LHCN-M2 (cell line): ENCODE data around the gene SF3B3. TPM values are rescaled to one million over a fixed set of nuclear protein-coding genes. Genes with fewer than 3 reads are reported as not detected.

Experiments
- DNase-seq: peaks from one replicate; pipeline ENCODE4 v3.0.0-alpha.2; 2012; ENCODE audit warnings: low read depth
- total RNA-seq: library from RNA; depleted of rRNA; stranded (reverse); fragments of >200 nt; gene quantifications from 2 replicates; pipeline ENCODE4 v1.2.3, GENCODE V29; 2014

Gene SF3B3
- total RNA-seq, 1 experiment from 2014 or later = 194 TPM

DNA sequence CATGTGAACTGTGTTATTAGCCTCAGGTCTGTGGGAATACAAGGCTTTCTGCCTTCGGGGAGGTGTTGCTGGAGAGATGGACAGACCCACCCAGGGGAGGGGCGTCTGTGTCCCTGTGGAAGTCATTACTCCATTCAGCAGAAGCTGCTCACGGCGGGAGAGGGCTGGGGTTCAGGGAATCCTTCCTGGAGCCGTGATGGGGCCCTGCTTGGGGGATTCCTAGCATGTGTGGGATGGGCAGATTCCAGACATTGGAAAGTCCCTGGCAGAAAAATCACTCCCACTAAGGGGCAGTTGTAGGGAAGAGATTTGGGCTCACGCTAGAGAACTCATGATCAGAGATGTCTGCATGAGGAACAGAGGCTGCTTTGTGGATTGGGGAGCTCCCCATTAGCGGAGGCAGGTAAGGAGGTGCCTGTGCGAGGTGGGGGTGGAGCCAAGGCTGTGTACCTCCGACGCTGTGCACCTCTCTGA is 66.4 kb downstream of the SF3B3 start:
- DNase-seq = no peak

DNA sequence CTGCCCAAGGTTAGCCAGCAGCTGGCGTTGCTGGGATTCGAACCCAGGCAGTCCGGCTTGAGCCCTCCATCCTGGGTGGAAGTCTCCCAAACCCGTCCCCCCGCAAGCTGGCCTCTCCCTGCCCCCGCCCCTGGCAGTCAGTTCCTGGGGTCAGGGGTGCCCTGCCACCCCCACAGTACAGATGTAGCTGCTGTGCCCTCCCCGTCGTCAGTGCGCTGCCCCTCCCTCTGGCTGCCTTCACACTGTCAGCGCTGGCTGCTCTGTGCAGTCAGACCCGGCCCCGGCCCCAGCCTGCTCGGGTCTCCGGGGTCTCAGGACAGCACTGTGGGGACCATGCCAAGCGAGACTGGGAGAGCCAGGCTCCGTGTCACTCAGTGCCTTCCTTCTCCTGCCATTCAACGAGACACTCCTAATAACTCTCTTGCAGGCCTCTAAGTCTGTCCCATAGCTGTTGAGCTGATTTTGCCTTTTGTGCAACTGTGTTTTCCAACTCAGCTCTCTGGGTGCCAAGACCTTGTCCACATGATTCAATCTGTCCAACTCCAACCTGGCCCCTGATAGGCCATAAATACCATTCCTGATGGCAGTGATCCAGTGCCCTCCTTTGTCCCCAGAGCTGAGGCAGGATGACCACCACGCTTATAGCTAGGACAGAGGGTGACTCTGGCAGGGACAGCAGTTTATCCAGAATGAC is 67.3 kb downstream of the SF3B3 start:
- DNase-seq = no peak

DNA sequence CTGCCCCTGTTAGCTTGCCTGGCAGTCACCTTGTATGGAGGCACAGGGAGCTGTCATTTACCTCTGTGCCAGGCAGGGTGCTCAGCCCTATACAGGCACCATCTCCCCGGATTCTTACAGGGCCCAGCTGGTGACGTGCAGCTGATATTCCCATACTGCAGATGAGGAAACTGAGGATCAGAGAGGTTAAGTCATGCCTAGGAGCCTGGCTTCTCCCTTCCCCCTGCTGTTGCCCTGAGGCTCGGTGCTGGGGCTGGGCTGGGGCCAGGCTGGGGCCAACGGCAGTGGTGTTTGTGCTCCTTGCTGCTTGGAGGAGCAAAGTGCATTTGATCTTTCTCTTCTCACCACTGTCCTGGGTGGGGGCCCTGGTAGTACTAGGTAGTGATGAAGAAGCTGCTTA is 68.0 kb downstream of the SF3B3 start:
- no peak for DNase-seq

DNA sequence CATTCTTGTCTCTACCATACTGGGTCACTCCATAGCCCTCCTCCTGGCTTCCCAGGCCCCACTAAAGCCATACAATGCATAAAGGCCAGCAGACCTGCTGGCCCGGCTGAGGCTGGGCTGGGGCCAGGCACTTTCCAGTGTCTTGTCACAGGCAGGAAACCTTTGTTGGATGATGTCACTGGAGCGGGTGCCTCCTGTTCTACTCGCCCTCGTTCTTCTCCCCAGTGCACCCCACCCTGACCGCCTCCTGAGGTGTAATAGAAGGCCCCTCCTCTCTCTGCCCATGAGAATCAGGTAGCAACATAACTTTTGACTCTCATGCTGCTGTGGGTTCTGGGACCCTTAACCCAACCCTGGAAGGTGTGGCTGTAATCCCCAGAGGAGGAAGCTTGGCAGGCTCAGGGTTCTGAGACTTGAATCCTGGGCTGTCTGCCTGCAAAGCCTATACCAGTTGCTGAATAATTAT is 68.5 kb downstream of the SF3B3 start:
- no peak for DNase-seq

DNA sequence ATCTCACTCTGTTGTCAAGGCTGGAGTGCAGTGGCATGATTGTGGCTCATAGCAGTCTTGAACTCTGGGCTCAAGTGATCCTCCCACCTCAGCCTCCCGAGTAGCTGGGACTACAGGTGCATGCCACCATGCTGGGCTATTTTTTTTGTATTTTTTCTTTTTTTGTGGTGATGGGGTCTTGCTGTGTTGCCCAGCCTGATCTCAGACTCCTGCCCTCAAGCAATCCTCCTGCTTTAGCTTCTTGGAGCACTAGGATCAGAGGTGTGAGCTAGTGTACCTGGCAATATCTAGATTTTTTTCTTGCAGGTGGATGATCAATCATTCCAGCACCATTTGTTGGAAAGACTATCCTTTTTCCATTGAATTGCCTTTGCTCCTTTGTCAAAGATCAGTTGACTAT is 69.9 kb downstream of the SF3B3 start:
- DNase-seq = no peak

DNA sequence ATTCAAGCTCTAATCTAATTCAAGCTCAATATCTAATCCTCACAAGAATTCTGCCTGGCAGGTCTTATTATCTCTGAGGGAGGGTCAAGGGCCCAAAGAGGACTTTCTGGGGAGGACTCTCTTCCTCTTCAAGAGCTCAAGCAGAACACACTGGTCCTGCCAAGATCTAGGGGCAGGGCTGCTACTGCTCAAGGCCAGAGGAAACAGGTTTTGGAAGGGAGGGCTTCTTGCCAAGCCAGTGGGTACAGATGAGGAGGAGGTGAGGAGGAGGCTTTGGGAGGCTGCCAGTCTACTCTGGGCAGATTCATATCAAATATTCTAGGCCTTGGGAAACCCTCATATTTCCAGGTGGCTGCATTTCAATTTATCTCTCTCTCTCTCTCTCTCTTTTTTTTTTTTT is 71.0 kb downstream of the SF3B3 start:
- DNase-seq = no peak

DNA sequence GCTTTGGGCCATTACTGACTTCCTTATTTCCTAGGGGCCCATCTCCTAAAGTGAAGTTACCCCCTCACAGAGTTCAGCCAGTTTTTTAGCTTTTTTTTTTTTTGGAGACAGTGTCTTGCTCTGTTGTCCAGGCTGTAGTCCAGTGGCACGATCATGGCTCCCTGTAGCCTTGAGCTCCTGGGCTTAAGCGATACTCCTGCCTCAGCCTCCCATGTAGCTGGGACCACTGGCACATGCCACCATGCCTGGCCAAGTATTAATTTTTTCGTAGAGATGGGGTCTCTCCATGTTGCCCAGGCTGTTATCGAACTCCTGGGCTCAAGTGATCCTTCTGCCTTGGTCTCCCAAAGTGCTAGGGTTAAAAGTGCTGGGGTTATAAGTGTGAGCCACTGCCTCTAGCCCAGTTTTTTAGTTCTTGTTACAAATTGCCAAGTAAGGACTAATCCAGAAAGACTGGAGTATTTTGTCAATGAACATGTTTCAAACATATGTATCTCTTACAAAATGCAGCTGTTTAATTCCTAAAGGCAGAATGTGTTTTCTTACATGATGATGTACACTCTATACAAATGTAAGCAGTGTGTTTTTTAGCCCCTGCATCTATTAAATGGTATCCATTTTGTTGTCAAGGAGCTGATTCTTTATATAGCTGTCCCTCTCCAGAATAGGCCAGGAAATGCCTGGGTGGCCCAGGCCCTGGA is 73.7 kb downstream of the SF3B3 start:
- DNase-seq = no peak

DNA sequence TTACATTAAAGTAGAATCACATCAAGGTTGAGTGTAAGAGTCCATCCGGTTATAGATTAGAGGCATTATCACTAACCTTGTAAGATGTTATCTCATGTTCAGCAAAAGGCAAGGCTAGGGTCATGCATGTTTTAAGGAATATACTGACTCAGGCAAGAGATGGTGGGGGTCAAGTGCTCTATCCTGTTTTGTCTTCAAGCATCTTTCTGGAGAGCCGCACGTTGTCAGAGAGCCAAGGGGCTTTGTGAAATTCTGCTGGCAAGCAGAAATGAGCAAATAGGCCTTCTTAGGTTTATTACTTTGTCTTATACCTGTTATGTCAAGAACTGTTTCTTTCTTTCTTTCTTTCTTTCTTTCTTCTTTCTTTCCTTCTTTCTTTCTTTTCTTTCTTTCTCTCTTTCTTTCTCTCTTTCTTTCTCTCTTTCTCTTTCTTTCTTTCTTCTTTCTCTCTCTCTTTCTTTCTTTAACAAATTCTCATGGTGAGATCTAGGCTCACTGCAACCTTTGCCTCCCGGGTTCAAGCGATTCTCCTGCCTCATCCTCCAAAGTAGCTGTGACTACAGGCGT is 75.4 kb downstream of the SF3B3 start:
- DNase-seq = no peak

DNA sequence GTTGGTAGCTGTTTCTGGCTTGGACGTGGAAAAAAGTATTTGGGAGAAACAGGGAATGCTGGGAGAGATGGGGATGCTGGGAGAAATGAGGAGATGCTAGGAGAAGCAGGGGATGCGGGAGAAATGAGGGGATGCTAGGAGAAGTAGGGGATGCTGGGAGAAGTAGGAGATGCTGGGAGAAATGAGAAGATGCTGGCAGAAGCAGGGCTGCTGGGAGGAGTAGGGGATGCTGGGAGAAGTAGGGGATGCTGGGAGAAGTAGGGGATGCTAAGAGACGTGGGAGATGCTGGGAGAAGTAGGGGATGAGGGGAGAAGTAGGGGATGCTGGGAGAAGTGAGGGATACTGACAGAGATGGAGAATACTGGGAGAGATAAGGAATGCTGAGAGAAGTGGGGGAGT is 77.1 kb downstream of the SF3B3 start:
- no peak for DNase-seq

DNA sequence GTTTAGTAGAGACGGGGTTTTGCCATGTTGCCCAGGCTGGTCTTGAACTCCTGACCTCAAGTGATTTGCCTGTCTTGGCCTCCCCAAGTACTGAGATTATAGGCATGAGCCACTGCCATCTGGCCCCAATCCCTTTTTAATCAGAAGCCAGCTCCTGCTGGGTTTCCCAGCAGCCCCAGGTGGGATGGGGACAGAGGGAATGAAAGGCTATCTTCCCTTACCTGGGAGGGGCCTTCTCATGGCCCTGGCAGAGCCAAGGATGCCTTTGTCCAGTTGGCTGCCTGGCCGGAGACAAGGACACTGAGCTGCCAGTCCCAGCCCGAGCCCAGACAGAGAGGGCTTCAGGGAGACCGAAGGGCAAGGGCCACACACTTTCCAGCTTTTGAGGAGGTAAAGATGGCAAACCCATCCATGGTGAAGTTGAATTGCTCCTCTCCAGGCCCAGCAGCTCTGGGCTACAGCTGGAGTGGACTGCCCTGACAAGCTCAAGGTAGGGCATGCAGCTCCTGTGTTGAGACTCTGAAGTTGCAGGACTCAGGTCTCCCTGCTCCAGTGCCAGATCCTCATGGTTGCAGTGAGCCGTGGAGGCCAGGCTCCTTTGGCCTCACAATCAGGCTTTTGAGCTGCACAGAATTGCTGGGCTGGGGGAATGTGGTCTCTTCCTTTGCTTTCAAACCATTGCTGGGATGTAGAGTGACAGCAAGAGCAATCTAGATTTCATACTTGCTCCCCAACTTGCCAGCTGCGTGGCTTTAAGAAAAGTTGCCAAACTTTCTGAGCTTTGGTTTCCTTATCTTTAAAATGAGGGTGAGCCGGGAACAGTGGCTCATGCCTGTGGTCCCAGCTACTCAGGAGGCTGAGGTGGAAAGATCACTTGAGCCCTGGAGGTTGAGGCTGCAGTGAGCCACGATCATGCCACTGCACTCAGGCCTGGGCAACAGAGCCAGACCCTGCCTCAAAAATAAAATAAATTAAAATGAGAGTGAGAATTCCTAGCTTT is 78.3 kb downstream of the SF3B3 start:
- DNase-seq = no peak

DNA sequence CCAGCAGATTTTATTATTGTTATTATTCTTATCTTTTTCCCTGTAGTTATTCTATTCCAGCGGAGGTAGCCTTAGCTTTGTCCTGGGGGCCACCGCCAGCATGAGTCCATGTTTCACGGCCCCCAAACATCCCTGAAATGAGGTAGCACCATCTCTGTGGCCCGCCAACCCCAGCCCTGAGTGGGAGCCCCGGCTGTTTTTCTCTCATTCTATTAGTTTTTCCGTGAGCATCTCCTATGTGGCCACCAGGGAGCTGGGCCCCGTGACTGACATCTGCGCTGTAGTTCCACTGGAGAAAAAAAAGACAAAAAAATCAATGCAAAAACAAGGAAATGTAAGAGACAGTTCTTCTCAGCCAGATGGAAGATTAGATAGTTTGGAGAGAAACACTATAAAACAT is 79.2 kb downstream of the SF3B3 start:
- no peak for DNase-seq

DNA sequence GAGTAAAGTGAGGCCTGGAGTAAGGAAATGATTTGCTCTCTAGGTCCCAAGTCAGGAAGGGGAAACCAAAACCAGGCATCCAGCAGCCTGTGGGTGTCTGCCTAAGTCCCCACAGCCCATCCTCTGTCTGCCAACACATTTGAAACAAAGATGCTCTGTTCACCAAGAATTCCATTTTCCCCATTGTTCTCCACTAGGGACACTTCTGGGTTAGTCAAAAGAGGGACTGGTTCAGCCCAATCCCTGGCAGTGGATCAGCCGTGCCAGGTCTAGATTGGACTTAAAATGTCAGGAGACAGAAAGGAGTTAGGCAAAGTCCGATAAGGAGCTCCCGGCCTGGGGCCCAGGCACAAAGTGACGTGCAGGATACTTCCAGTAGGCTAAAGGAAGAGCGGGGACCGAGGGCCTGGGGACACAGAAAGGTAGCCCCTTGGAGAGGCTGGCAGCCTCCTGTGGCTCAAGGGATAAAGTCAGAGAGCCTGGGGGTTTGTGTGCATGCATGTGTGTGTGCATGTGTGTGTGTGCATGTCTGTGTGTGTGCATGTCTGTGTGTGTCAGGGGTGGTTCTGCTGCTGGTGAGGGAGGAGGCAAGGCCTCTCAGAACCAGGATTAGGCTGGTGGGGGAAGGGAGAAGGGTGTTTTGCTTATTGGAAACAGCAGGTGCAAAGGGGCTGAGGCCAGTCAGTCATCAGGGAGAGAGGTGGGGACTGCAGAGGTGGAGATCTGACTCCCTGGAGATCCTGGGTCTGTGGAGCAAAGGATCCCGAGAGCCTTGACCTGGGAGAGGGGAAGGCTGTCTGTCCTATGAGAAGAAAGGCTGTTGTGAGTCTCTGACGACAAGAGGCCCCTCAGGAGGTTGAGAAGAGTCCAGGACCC is 81.0 kb downstream of the SF3B3 start:
- DNase-seq = no peak

DNA sequence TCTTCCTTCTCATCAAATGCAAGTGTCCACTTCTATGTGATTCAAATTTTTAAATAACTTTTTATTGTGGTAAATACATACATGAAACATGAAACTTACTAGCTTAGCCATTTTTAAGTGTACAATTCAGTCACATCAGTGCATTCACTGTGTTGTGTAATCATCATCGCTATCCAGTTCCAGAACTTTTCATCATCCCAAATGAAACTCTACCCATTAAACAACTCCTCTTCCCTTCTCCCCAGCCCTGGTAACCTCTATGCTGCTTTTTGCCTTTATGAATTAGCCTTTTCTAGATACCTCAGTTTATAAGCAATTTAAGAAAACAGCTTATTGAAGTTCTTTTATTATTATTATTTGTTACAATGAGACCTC is 81.7 kb downstream of the SF3B3 start:
- no peak for DNase-seq

DNA sequence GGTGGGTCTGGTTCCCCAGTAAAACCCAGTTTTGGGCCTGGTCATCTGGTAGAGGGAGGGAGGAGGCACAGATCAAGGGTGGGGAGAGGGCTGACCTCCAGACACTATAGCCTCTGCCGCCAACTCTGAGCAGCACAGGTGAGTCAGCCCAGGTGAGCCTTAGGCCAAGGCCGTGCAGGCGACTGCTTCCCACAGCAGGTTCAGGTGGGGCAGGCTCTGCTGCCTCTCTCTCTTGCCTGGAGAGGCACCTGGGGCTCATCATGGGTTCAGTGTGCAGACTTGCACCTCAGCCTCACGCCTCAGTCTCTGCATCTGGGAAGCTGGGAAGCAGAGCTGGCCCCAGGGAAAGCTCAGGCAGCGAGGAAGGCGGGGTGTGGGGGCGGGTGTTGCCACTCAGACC is 84.9 kb downstream of the SF3B3 start:
- no peak for DNase-seq

DNA sequence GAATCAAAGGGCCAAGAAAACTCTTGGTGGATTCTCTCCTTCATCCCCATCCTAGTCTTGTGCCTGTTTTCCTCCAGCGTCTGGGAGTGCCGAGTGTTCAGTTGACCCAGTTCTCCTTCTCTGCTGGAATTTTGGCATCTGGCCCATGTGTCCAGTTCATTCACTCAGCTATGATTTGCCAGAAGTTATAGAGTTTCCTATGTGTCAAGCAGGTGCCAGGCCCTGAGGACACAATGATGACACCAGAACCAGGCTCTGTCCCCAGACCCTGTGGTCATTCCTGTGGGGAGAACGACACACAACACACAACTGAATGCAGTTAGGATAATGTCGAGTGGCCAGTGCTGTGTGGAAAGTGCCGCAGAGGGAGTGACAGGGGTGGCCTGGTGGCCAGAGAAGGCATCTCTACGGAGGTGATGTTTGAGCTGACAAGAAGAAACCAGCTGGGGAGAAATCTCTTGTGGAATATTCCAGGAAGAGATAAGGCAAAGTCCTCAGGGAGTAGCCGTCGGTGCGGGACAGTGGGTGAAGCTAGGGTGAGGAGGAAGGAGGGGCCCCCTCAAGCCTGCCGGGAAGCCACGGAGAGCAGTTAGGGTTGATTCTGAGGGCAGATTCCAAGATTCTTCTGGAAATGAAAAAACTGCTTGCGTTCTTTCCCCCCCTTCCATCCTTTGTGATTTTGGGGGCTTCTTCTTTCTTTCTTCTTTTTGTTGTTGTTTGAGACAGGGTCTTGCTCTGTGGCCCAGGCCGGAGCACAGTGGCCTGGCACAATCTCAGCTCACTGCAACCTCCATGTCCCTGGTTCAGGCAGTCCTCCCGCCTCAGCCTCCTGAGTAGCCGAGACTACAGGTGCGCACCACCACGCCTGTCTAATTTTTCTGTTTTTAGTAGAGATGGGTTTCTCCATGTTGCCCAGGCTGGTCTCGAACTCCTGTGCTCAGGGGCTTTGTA is 86.9 kb downstream of the SF3B3 start:
- no peak for DNase-seq

DNA sequence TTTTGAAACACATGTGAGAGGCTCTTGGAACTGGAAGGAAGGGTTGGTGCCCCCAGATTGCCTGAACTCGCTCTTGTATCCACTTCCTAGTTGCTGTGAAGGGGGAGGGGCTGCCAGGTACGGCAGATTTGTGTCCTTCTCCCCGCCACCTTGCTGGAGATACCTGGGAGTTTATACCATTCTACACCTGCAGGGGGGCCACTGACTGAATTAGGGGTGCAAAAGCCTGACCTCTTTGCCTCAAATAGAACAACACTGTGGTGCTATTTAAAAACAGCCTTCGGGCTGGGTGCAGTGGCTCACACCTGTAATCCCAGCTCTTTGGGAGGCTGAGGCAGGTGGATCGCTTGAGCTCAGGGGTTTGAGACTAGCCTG is 87.6 kb downstream of the SF3B3 start:
- no peak for DNase-seq

DNA sequence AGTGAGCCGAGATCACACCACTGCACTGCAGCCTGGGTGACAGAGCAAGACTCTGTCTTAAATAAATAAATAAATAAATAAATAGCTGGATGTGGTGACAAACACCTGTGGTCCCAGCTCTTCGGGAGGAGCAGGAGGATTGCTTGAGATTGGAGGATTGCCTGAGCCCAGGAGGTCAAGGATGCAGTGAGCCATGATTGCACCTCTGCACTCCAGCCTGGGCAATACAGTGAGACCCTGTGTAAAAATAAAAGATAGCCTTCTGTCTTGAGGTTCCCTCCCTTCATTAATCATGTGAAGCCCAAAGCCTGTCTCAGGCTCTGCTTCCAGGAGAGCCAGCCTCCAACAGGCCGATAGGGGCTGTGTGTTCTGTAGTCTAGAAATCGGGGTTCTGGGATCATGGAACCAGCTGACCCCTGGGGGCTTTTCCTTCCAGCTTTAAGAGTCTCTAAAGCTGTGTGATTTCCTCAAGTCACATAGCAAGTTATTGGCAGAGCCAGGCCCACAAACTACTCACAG is 88.2 kb downstream of the SF3B3 start:
- DNase-seq = no peak

DNA sequence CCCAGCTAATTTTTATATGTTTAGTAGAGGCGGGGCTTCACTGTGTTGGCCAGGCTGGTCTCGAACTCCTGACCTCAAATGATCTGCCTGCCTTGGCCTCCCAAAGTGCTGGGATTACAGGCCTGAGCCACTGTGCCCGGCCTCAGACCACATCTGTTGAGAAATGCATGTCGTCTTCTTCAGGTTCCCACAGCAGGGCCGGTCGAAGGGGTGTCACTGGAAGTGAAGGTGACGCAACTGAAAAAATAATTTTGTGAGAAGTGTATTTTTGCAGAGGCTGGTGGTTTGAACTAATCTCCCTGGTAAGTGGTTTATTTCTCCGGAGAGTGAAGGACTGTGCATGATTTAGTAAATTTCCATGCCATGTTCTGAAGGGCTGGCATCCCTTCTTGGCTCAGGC is 89.3 kb downstream of the SF3B3 start:
- no peak for DNase-seq

DNA sequence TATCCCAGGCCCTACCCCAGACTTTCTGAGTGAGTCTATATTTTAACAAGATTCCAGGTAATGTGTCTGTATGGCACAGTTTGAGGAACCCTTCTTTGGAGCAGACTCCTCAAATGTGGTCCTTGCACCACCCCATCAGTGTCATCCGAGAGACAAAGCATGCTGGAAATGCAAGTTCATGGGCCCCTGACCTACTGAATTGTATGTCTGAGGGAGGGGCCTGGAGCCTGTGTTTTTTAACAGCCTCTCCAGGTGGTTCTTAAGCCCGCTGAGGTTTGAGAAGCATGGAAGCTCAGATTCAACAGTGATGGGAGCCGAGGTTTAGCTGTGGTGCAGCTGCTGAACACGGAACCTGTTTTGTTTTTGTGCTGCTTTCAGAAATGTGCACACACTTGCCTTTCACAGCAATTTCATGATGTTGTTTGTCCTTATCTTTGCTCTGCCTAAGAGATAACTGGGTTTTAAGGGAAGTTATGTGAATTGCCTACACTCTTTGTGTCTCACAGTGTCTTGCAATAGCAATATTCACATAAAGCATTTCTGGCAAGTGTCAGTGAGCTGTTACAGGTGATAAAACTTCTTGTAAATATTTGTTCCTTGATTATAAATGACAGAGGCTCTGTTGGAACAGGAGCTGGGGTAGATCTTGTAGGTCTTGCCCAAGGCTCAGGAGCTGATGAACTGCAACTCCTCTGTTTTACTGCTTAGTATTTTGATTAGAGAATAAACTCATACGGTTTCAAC is 90.8 kb downstream of the SF3B3 start:
- DNase-seq = no peak
